WTC11 (cell line): ENCODE measurements around the gene GNA14.

Experiments
- CTCF ChIP-seq: fragments of 200-600 bp; IDR thresholded peaks from 2 replicates; pipeline ENCODE4 v1.8.0; 2022; ENCODE audit warnings: antibody characterized with exemption
- ETV6 ChIP-seq: sonication (generic); formaldehyde crosslinking; IDR thresholded peaks from 2 replicates; pipeline ENCODE4 v1.8.1; 2022; ENCODE audit warnings: mild to moderate bottlenecking, missing genetic modification reagents
- FOXJ3 ChIP-seq: sonication (generic); formaldehyde crosslinking; IDR thresholded peaks from 2 replicates; pipeline ENCODE4 v1.9.0; 2021; ENCODE audit warnings: missing genetic modification reagents, mild to moderate bottlenecking, borderline replicate concordance
- USF1 ChIP-seq: sonication (generic); formaldehyde crosslinking; IDR thresholded peaks from 2 replicates; pipeline ENCODE4 v1.8.0; 2022; ENCODE audit warnings: mild to moderate bottlenecking, missing genetic modification reagents

- TF ChIP-seq ETV6 (CRISPR knock-in tag) (no peak), CTCF (no peak), FOXJ3 (no peak), USF1 (no peak)
Measured at GRCh38 chr9:77472646-77473045, 175.5 kb downstream of the GNA14 start.
